Measurements from ENCODE around the gene NLE1. TPM values are rescaled to one million over a fixed set of nuclear protein-coding genes. Genes with fewer than 3 reads are reported as not detected.

The NLE1 gene
- total and polyA plus RNA-seq, 4 donors, result 2.1 to 7.7 (median 5.8) TPM

GRCh38 chr17:35160354-35161201, 18.5 kb upstream of the NLE1 start:
- WGBS, result 74% methylated on average over 13 of the region's 13 CpGs
- Histone ChIP-seq H3K27ac (ENCODE audit: low read depth in 1 of 2, low read length in 2 of 2) (no peak overlapping the region), H3K27me3 (ENCODE audit: control insufficient read depth in 4 of 4, insufficient read depth in 4 of 4, low read length in 3 of 4) (no peaks in the 10 kb centered on the region), H3K9ac (ENCODE audit: low read depth in 1 of 2, low read length in 2 of 2) (no peak overlapping the region), H3K9me3 (ENCODE audit: control insufficient read depth in 4 of 4, low read length in 3 of 4) (no peaks in the 10 kb centered on the region), H3K4me3 (ENCODE audit: low read depth in 1 of 3, low read length in 3 of 3) (no peak overlapping the region), H3K36me3 (ENCODE audit: control insufficient read depth in 4 of 4, insufficient read depth in 3 of 4, low read depth in 1 of 4, low read length in 3 of 4) (no peaks in the 10 kb centered on the region), H3K4me1 (ENCODE audit: control insufficient read depth in 4 of 4, insufficient read depth in 4 of 4, low read length in 3 of 4) (no peaks in the 10 kb centered on the region)
- TF ChIP-seq CTCF (IDR thresholded peaks at IDR 0.05; ENCODE audit: low read depth, low read length, missing input control), result no peak
- no peak for TF ChIP-seq REST (IDR thresholded peaks at IDR 0.05)
- no peak for TF ChIP-seq RAD21 (IDR thresholded peaks at IDR 0.05)
- no peak for TF ChIP-seq FOXA2 (IDR thresholded peaks at IDR 0.05)
- TF ChIP-seq RXRA (IDR thresholded peaks at IDR 0.05), result no peak
- no peak for TF ChIP-seq JUND (IDR thresholded peaks at IDR 0.05)
- no peak for TF ChIP-seq TAF1 (conservative IDR thresholded peaks at IDR 0.05)
- TF ChIP-seq NR2F2 (IDR thresholded peaks at IDR 0.05), result no peak
- TF ChIP-seq MAX (IDR thresholded peaks at IDR 0.05), result no peak
- no peak for TF ChIP-seq HNF4A (conservative IDR thresholded peaks at IDR 0.05)
- no peak for TF ChIP-seq GABPA (IDR thresholded peaks at IDR 0.05 in 1 of 2, conservative IDR thresholded peaks at IDR 0.05 in 1 of 2)
- no peak for TF ChIP-seq ZBTB33 (IDR thresholded peaks at IDR 0.05)
- TF ChIP-seq HNF4G (IDR thresholded peaks at IDR 0.05), result no peak
- TF ChIP-seq FOXA1 (IDR thresholded peaks at IDR 0.05), result no peak
- TF ChIP-seq SP1 (IDR thresholded peaks at IDR 0.05), result no peak
- TF ChIP-seq ATF3 (IDR thresholded peaks at IDR 0.05), result no peak
- DNase-seq (ENCODE audit: low spot score), result no peak

All from liver (tissue), 9 donors.